GM12878 (cell line): ENCODE data around the gene USH1C. TPM values are rescaled to one million over a fixed set of nuclear protein-coding genes. Genes with fewer than 3 reads are reported as not detected.

ENCODE experiments used
- ATAC-seq: fragments of 200-7000 bp; cut with Tn5 transposase; 3 replicates; pipeline ENCODE4 v1.9.1; 2020; ENCODE audit warnings: mild to moderate bottlenecking, moderate library complexity
- BruUV-seq: library from RNA; stranded (reverse); fragments of 400-500 nt; replicated peaks from 2 replicates; lab custom pipeline; 2021; lab: Mats Ljungman, UMichigan
- CTCF ChIA-PET: fragments of 300-600 bp; sonication (Branson Sonifier 250); formaldehyde crosslinking; extraction: SDS; loops from one replicate; lab custom pipeline; 2021; ENCODE audit warnings: inconsistent platforms; lab: Yijun Ruan, JAX
- POLR2A ChIA-PET: fragments of 350-600 bp; formaldehyde crosslinking; extraction: SDS; loops from one replicate; lab custom pipeline; 2021; ENCODE audit warnings: inconsistent platforms; lab: Charles Lee
- RAD21 ChIA-PET: fragments of 300-600 bp; sonication (Branson Sonifier 250); formaldehyde crosslinking; loops from one replicate; lab custom pipeline; 2023; ENCODE audit warnings: antibody characterized with exemption; ENCODE audit not compliant: unreplicated experiment; lab: Charles Lee
- SMC1A ChIA-PET: fragments of 300-600 bp; sonication (Branson Sonifier 250); formaldehyde crosslinking; loops from one replicate; lab custom pipeline; 2023; ENCODE audit not compliant: unreplicated experiment, uncharacterized antibody; lab: Charles Lee
- DNase-seq: peaks from one replicate; pipeline ENCODE4 v3.0.0-alpha.2; 2011; ENCODE audit warnings: low read depth, low spot score
- FAIRE-seq: peaks from 3 replicates; lab custom pipeline; 2011; peaks lifted over from hg19 to GRCh38; lab: Jason Lieb, UNC
- H2AFZ ChIP-seq: 2 replicates; pipeline ENCODE4 v1.6.0; 2011; ENCODE audit warnings: low read depth, low read length, control low read depth; ENCODE audit not compliant: control insufficient read depth
- H3K27ac ChIP-seq: 2 replicates; pipeline ENCODE4 v1.5.1; 2011; ENCODE audit warnings: control low read depth; ENCODE audit not compliant: control insufficient read depth, insufficient read depth
- H3K27me3 ChIP-seq, 2 experiments: replicated peaks in 1 of 2; 2 replicates each; pipeline versions ENCODE4 v1.6.0 to v1.6.1; 2011; ENCODE audit warnings: low read length in 1 of 2; ENCODE audit not compliant: control insufficient read depth in 2 of 2, insufficient read depth in 2 of 2
- H3K36me3 ChIP-seq, 2 experiments: 2 replicates each; pipeline ENCODE4 v1.5.1; 2011; ENCODE audit warnings: low read length in 1 of 2; ENCODE audit not compliant: control insufficient read depth in 2 of 2, insufficient read depth in 2 of 2
- H3K4me1 ChIP-seq: 2 replicates; pipeline ENCODE4 v1.6.1; 2011; ENCODE audit warnings: mild to moderate bottlenecking, low read length, moderate library complexity, mixed read lengths; ENCODE audit not compliant: control insufficient read depth, insufficient read depth
- H3K4me2 ChIP-seq: 2 replicates; pipeline ENCODE4 v1.6.0; 2011; ENCODE audit warnings: control low read depth; ENCODE audit not compliant: control insufficient read depth, insufficient read depth
- H3K4me3 ChIP-seq: fragments of 200-600 bp; sonication (generic); 2 replicates; pipeline ENCODE4 v1.5.1; 2016
- H3K79me2 ChIP-seq: 2 replicates; pipeline ENCODE4 v1.6.0; 2011; ENCODE audit warnings: low read length; ENCODE audit not compliant: control insufficient read depth, insufficient read depth
- H3K9ac ChIP-seq: 2 replicates; pipeline ENCODE4 v1.8.0; 2011; ENCODE audit warnings: low read length, control low read depth, mixed read lengths; ENCODE audit not compliant: control insufficient read depth, insufficient read depth
- H3K9me3 ChIP-seq: replicated peaks from 3 replicates; pipeline ENCODE4 v1.5.1; 2011; ENCODE audit warnings: mild to moderate bottlenecking, low read length; ENCODE audit not compliant: control insufficient read depth, insufficient read depth
- H4K20me1 ChIP-seq: 2 replicates; pipeline ENCODE4 v1.6.0; 2011; ENCODE audit not compliant: control insufficient read depth, insufficient read depth
- BCL11A ChIP-seq: IDR thresholded peaks from 2 replicates; pipeline ENCODE4 v1.6.1; 2011; ENCODE audit warnings: low read depth, low read length
- KDM1A ChIP-seq: fragments of 200-600 bp; sonication (generic); IDR thresholded peaks from 2 replicates; pipeline ENCODE4 v1.6.1; 2016; ENCODE audit warnings: borderline replicate concordance
- NFYB ChIP-seq: IDR thresholded peaks from 2 replicates; pipeline ENCODE4 v1.6.1; 2011; ENCODE audit warnings: low read depth, mild to moderate bottlenecking, low read length, improper control_type of control experiment, moderate library complexity; ENCODE audit not compliant: insufficient read depth
- POLR2AphosphoS2 ChIP-seq: IDR thresholded peaks from 2 replicates; pipeline ENCODE4 v1.6.1; 2011; ENCODE audit warnings: low read depth, mild to moderate bottlenecking, low read length, improper control_type of control experiment, moderate library complexity
- RBBP5 ChIP-seq: fragments of 200-600 bp; sonication (generic); conservative IDR thresholded peaks from 2 replicates; pipeline ENCODE4 v1.6.1; 2016
- SMC3 ChIP-seq: IDR thresholded peaks from 2 replicates; pipeline ENCODE4 v1.6.1; 2011; ENCODE audit warnings: low read length, improper control_type of control experiment, borderline replicate concordance
- SUZ12 ChIP-seq: fragments of 200-600 bp; sonication (generic); IDR thresholded peaks from one replicate; pipeline ENCODE4 v1.6.1; 2018; ENCODE audit warnings: antibody characterized with exemption, mild to moderate bottlenecking; ENCODE audit not compliant: unreplicated experiment
- WGBS: methylation state at CpG from one replicate; pipeline ENCODE4 v1.1.6; 2016; ENCODE audit warnings: low lambda C conversion rate; ENCODE audit not compliant: insufficient replicate concordance, insufficient coverage; ENCODE audit errors: missing lambda C conversion rate; 5-methylcytosine and 5-hydroxymethylcytosine counted together
- in situ Hi-C: fragments of 300-500 bp; cut with MboI; formaldehyde crosslinking; loops from 9 replicates; pipeline ENCODE4 v1.14.3; 2018; ENCODE audit warnings: mixed read lengths
- intact Hi-C: fragments of 100-400 bp; cut with micrococcal nuclease; formaldehyde crosslinking; loops from one replicate; pipeline ENCODE4 v1.14.2; 2022; ENCODE audit not compliant: unreplicated experiment
- polyA plus RNA-seq, 11 experiments: library from polyadenylated mRNA; depleted of rRNA in 4 of 11; unstranded in 6 of 11; stranded (reverse) in 5 of 11; fragments of >200 nt; fragmentation: Nextera tagmentation in 4 of 11; fragmentation: Illumina TruSeq in 1 of 11; extraction: Ambion mirVana in 4 of 11; extraction: Trizol in 1 of 11; gene quantifications; 1 replicate in 1 of 11; 2 replicates in 10 of 11; pipeline versions ENCODE4 v1.2.1 to v1.2.3, GENCODE V29; 2011 to 2016; ENCODE audit warnings: inconsistent platforms in 2 of 11, missing spikeins in 2 of 11, low read depth in 1 of 11
- total RNA-seq, 4 experiments: library from RNA; depleted of rRNA in 3 of 4; stranded (reverse); fragments of >200 nt in 3 of 4; fragmentation: Illumina TruSeq in 1 of 4; extraction: Trizol in 1 of 4; gene quantifications; 2 replicates each; pipeline versions ENCODE4 v1.2.1 to v1.2.3, GENCODE V29; 2013 to 2021
- TF ChIP-seq, protein P1 (sequence below): IDR thresholded peaks from 2 replicates; pipeline ENCODE4 v1.6.1; 2011; ENCODE audit warnings: low read depth, mild to moderate bottlenecking, low read length, moderate library complexity, borderline replicate concordance; ENCODE audit errors: extremely low read depth

The USH1C gene
- total and polyA plus RNA-seq, 10 of the 15 experiments (the other 5 are each of a cell fraction or from before 2014, with no cell fraction given), result not detected

DNA sequence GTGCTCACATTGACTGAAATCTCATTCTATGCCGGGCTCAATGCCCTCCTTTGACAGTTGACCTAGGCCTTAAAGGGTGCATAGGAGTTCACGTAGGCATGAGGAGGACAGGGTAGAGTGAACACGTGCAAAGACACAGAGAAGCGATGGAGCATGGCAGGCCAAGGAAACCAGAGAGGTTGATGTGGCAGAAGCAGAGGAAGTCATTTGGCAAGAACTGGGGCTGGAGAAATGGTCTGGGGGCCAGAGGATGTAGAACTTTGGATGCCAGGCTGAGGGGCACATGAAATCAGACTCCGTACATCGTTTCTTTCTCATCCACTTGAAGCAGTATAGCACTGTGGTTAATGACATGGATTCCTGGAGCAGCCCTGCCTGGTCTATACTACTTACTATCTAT is 54.0 kb downstream of the USH1C start:
- Histone ChIP-seq H3K27ac (no peak overlapping the region), H3K4me2 (no peak overlapping the region), H3K36me3 (no peaks in the 10 kb centered on the region), H3K4me1 (no peaks in the 10 kb centered on the region), H3K9ac (no peak overlapping the region), H3K79me2 (no peaks in the 10 kb centered on the region), H3K4me3 (no peak overlapping the region), H4K20me1 (no peaks in the 10 kb centered on the region), H2AFZ (no peak overlapping the region), H3K27me3 (peaks cover 0 to 3% of the 10 kb centered on the region in 2 experiments; a peak in 1 of 4 replicates), H3K9me3 (no peaks in the 10 kb centered on the region)
- CTCF ChIA-PET, result no interaction called here
- ATAC-seq (no peak), DNase-seq (no peak), FAIRE-seq (no peak)
- 36% methylated on average over 6 of the region's 6 CpGs for WGBS
- SMC1A ChIA-PET, result no interaction called here
- TF ChIP-seq, protein P1, sequence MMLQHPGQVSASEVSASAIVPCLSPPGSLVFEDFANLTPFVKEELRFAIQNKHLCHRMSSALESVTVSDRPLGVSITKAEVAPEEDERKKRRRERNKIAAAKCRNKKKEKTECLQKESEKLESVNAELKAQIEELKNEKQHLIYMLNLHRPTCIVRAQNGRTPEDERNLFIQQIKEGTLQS, result no peak
- TF ChIP-seq KDM1A (no peak), SMC3 (no peak), NFYB (no peak), BCL11A (no peak), SUZ12 (no peak)
- POLR2A ChIA-PET, result no interaction called here
- intact Hi-C loops, result no loop called here
- BruUV-seq, result no TSS peak
- in situ Hi-C loops, result no loop called here
- RAD21 ChIA-PET, result no interaction called here

DNA sequence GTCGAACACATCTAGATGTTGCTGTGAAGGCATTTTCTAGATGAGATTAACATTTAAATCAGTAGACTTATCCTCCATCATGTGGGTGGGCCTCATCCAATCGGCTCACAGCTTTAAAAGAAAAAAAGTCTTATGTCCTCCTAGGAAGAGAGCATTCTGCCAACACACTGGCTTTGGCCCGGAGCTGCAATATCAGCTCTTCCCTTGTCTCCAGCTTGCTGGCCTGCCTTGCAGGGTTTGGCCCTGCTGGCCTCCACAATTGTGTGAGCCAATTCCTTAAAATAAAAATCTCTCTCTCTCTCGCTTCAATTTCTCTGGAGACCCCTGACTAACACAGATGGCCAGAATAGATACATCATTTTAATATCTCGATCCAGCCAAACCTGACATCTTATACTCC is 54.5 kb downstream of the USH1C start:
- RAD21 ChIA-PET, result interaction anchor here (1.0 kb wide), 1 partner anchor 38 kb away, joined by 3 read pairs; no protein-coding TSS in a partner anchor
- intact Hi-C loops, result no loop called here
- Histone ChIP-seq H4K20me1 (no peaks in the 10 kb centered on the region), H2AFZ (no peak overlapping the region), H3K9ac (no peak overlapping the region), H3K4me2 (no peak overlapping the region), H3K4me3 (no peak overlapping the region), H3K27me3 (peaks cover 0 to 3% of the 10 kb centered on the region in 2 experiments; a peak in 1 of 4 replicates), H3K27ac (no peak overlapping the region), H3K9me3 (no peaks in the 10 kb centered on the region), H3K36me3 (no peaks in the 10 kb centered on the region), H3K79me2 (no peaks in the 10 kb centered on the region), H3K4me1 (no peaks in the 10 kb centered on the region)
- DNase-seq (no peak), ATAC-seq (no peak), FAIRE-seq (no peak)
- TF ChIP-seq POLR2AphosphoS2, result no peak
- TF ChIP-seq, protein P1, result no peak
- TF ChIP-seq RBBP5, result no peak
- 20% methylated on average over 5 of the region's 5 CpGs for WGBS
- SMC1A ChIA-PET, result no interaction called here
- in situ Hi-C loops, result no loop called here
- CTCF ChIA-PET, result interaction anchor here (0.5 to 1.5 kb wide), 2 partner anchors 8 to 129 kb away, joined by 3 to 4 read pairs; no protein-coding TSS in a partner anchor
- POLR2A ChIA-PET, result no interaction called here
- BruUV-seq, result no TSS peak
